Activated T-helper 9 cell treated with anti-CD3 and anti-CD28 coated beads, Interleukin-2, amount 50 U/mL, for 16 hours (primary cell): ENCODE results near the gene GSX1.

Experiments
- DNase-seq: peaks from one replicate; pipeline ENCODE4 v3.0.0-alpha.2; 2020; ENCODE audit warnings: low read depth

GSX1 gene

DNA sequence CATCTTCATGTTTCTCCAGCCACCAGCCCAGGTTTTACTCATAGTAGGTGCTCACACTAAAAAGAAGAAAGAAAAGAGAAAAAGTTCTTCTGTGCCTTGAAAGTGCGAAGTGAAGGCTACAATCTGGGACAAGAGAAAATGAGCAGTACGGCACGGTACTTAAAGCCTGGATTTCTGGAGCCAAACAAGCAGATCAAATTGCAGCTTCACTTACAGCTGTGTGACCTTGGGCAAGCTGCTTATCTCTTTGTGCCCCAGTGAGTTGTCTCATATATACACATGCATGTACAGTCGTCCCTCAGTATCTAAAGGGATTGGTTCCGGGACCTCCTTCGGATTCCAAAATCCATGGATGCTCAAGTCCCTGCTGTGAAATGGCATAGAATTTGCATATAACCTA, 41.8 kb downstream of the GSX1 start:
- DNase-seq: no peak

DNA sequence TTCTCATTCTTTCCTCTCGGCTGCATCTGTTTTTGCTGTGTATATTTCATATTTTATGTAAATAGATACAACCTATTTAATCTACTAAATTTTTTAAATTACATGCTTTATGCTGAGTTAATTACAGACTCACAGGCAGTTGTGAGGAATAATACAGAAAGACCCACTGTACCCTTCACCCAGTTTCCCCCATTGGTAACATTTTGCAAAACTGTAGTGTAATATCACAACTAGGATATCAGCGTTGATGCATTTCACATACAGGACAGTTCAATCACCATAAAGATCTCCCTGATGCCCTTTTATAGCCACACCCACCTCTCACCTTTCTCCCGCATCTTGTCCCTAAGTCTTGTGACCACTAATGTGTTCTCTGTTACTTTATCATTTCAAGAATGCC, 43.5 kb downstream of the GSX1 start:
- no peak for DNase-seq

DNA sequence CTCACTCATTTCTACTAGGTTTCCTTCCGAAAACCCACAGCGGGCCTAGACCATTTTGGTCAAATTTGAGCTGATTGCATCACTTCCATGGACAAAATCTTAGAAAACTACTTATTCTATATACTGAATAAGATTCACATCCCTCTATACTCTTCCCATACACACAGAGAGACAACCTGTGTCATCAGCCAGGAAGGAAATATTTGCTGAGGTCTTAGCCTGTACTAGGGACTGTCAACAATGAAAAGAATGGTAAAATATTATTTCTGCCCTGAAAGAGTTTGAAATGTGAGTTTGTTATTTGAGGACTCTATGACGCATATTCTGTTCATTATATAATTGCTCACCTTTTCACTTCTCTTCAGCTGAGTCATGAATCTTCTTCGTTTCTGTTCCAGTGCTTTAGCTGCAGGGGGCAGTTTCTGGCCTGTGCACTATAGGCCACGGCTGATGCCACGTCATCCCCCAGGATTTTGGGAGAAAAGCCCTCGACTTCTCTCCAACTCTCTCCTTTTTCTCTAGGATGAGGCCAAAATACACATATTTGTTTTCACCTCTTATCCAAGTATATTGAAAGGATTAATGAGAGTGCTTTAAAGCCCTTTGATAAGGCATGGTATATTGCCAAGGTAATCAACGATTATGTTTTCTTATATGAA, 47.7 kb downstream of the GSX1 start:
- DNase-seq: no peak

DNA sequence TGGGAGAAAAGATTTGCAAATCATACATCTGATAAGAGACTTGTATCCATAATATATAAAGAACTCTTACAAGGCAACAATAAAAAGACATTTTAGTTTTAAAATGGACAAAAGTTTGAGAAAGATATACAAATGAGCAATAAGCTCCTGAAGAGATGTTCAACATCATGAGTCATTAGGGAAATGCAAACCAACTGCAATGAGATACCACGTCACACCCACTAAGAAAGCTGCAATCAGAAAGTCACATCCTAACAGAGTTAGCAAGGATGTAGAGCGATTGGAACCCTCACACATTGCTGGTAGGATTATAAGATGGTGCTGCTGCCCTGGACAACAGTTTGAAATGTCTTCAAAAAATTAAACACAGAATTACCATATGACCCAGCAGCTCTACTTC, 50.3 kb downstream of the GSX1 start:
- DNase-seq: no peak
